NCI-H187 (cell line): ENCODE data around the gene SMG6.
"Not testable (repeated sequence)": the region's sequence is repeated elsewhere in the genome, so short reads cannot be mapped to it uniquely, and the experiment has no call there.

Experiments
- DNase-seq, 2 experiments: peaks; one replicate each; lab custom pipeline; 2025; lab: John Stamatoyannopoulos, UW

SMG6 gene

DNA sequence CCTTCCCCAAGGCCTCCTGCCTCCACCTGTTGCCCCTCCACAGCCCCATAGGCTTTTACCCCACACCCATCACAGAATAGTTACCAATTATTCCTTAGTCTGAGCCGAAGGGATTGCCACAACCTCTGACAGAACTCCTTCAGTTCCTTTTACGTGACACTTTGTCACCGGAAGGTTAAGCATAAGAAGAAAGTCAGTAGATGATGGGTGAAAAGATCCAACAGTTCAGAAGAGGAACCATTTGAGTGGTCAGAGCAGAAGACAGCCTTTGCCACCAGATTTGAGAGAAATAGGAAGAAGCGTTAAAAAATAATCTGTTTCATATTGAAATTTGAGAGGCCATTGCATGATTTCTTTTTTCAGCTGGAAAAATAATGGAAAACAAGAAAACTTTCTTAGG is 1.3 kb upstream of the SMG6 start:
- no peak for DNase-seq

DNA sequence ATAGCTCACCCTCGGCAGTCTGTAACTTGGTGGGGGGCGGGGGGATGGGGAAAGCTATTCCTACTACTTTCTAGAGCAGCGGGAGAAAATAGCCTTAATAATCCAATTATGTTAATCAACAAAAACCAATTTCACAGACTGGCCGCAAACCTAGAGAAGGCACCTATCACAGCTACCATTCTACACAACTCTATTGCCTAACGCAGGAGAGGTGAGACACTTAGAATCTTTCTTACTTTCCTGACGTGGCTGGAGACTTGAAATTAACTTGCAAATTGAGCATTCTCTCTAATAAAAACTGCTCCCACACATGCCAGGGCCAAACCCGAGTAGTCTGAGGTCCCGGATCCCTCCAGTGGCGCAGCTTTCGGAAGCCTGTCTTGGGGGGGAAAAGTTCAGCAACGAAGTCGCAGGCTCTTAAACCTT is 794 bp downstream of the SMG6 start:
- DNase-seq: no peak

GRCh38 chr17:2299756-2300155 is 3.8 kb downstream of the SMG6 start:
- DNase-seq: no peak

DNA sequence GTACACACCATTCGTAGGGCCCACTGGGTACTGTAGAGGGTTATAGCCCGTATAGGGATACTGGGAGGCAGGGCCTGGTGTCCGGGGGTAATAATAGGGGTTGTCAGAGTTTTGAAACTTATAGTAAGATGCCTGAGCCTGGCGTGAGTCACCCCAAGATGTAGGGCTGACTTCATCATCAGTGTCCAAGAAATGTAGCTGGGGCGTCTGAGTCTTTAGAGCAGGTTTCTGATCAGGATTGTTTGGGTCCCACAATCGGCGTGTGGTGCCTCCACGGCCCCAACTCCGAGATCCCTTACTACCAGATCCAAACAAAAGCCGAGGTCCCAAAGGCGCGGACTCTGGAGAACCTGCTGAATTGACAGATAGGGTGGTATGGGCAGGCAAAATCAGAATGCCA is 4.4 kb downstream of the SMG6 start:
- no peak for DNase-seq

DNA sequence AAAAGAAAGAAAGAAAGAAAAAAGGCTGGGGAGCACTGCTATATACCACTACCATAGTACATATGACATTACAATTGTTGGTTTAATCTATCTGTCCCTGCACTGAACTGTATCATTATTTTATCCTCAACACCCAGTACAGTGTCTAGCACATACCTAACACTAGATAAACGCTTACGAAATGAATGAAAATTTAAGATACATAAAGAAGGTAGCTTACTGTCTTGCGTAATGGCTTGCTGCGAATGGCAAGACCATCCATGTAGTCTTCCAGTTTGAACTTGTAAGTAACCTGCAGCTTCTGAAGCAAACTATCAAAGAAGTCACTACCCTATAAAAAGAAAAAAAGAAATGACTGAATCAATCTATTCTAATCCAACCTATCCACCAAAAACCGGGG is 6.6 kb downstream of the SMG6 start:
- DNase-seq: no peak

DNA sequence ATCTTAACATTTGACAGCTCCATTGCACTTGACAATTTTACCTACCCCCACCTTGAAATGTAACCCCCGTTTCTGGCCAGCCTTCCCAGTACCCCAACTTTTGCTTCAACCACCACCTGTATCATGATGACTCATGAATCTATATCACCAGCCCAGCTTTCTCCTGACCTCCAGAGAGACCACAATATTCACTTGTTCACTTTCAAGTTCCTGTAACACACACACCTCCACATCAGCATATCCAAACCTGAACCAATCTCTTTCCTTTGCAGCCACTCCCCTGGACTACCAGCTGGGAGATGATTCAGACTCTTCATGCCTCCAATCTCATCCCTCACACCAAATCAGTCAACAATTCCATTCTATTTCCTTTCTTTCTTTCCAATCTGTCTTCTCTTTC is 8.0 kb downstream of the SMG6 start:
- no peak for DNase-seq

DNA sequence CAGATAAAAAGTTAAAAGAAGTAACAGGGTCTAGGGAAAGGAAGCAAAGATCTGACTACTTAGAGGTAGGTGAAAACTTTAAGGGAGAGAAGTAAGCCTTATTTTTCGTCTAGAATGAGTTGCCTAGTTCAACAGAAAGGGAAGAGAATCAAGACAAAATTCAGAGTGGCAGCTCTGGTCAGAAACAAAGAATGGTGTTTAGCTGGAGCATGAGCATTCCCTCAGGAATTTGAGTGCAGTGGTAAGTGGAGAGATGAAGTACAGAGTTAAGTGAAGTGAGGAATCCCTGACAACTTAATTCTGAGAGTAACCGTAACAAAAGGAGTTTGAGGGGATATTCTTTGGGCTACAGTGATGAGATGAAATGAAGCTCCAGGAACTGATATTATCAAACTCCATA is 11.5 kb downstream of the SMG6 start:
- DNase-seq: no peak

- no peak for DNase-seq
Observed at GRCh38 chr17:2289878-2290478, 13.6 kb downstream of the SMG6 start.

GRCh38 chr17:2283302-2283701 is 20.3 kb downstream of the SMG6 start:
- no peak for DNase-seq

GRCh38 chr17:2282297-2282873 is 21.2 kb downstream of the SMG6 start:
- no peak for DNase-seq

- DNase-seq: no peak
Observed at GRCh38 chr17:2279707-2280106, 23.9 kb downstream of the SMG6 start.

- DNase-seq: no peak
Observed at GRCh38 chr17:2277429-2278170, 26.0 kb downstream of the SMG6 start.

DNA sequence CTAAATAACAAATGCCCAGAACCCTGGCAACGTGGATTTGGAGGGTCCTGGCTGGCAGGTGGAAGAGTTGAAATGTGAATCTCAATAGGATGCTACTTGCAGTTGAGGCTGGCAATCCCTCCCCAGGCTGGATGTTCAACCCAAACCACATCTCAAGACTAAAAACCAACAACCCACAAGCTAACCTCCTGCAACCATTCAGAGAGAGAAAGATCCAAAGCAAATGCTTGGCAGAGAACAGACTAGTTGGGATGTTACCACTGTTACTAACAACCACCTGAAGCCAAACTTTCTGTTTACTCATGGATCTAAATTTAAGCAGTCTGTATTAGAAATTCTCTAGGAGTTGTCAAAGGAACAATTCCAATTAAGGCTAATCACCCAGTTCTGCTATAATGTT is 27.9 kb downstream of the SMG6 start:
- DNase-seq: no peak

- DNase-seq: no peak
Observed at GRCh38 chr17:2274414-2274813, 29.2 kb downstream of the SMG6 start.

DNA sequence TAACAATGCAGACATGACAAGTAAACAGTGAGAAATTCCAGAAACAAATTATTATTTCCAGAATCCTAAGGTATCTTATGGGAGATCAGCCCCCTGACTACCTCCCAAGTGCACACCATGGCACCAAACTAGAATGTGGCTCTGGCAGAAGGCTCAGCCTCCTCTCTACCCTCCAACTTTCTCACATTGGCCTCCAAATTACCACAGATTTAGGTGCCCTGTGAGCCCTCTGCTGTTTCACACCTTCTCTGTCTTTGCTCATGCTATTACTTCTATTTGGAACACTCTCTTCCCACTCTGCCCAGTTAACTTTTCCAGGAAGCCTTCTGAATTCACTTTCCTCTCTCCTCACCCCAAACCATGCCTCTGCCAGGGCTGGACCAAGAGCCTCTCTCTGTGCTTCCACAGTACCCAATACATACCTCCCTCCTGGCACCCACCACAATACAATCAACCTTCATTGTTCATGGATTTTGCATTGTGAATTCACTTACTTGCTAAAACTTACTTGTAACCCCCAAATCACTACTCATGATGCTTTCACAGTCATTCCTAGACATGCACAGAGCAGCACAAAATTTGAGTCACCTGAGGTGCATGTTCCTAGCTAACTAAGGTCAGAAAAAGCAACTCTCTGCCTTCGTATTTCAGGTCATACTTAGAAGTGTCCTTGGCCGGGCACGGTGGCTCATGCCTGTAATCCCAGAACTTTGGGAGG is 31.4 kb downstream of the SMG6 start:
- DNase-seq: no peak

- DNase-seq: no peak
Observed at GRCh38 chr17:2267354-2267753, 36.2 kb downstream of the SMG6 start.

DNA sequence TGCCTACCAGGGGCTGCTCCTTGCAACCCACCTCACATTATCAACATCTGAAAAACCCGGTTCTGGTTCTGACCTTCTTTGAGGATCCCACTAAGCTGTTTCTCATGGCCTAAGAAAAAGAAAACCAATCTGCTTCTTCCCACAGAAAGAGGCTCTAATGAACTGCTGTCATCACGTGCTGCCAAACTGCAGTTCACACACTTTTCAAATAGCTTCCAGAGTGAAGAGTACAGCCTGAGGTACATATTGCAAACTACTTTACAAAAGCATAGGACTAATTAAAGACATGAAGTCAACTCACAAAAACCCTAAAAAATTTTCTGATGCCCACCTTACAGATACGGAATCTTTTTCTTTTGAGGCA is 36.7 kb downstream of the SMG6 start:
- no peak for DNase-seq

- no peak for DNase-seq
Observed at GRCh38 chr17:2266045-2266864, 37.3 kb downstream of the SMG6 start.

DNA sequence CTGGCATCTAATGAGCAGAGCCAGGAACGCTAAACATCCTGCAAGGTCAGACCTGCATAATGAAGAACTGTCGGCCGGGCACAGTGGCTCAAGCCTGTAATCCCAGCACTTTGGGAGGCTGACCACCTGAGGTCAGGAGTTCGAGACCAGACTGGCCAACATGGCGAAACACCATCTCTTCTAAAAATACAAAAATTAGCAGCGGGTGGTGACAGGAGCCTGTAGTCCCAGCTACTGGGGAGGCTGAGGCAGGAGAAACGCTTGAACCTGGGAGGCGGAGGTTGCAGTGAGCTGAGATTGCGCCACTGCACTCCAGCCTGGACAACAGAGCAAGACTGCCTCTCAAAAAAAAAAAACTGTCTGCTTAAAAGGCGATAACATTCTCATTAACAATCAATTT is 38.4 kb downstream of the SMG6 start:
- DNase-seq: not testable (repeated sequence)

GRCh38 chr17:2264067-2264860 is 39.3 kb downstream of the SMG6 start:
- DNase-seq: no peak
